HG03280 (cell line): ENCODE results near the gene CARHSP1.
"Not testable (repeated sequence)": the region's sequence is repeated elsewhere in the genome, so short reads cannot be mapped to it uniquely, and the experiment has no call there.

ENCODE experiments used
- ATAC-seq: cut with Tn5 transposase; IDR thresholded peaks from one replicate; pipeline ENCODE4 v1.9.1; 2021; ENCODE audit warnings: mild to moderate bottlenecking, moderate library complexity; ENCODE audit not compliant: unreplicated experiment

The CARHSP1 gene

GRCh38 chr16:8873866-8874195 is 5.0 kb upstream of the CARHSP1 start:
- not testable (repeated sequence) for ATAC-seq

- ATAC-seq = no peak
Measured at GRCh38 chr16:8872967-8873865, 4.4 kb upstream of the CARHSP1 start.

GRCh38 chr16:8872071-8872470 is 3.3 kb upstream of the CARHSP1 start:
- ATAC-seq = no peak

- not testable (repeated sequence) for ATAC-seq
Measured at GRCh38 chr16:8869988-8870241, 1.1 kb upstream of the CARHSP1 start.

GRCh38 chr16:8869212-8869987 is 594 bp upstream of the CARHSP1 start:
- no peak for ATAC-seq

GRCh38 chr16:8867932-8868415 is 832 bp downstream of the CARHSP1 start:
- no peak for ATAC-seq

- ATAC-seq = no peak
Measured at GRCh38 chr16:8867216-8867931, 1.4 kb downstream of the CARHSP1 start.

GRCh38 chr16:8866884-8867215 is 2.0 kb downstream of the CARHSP1 start:
- no peak for ATAC-seq

GRCh38 chr16:8866118-8866883 is 2.5 kb downstream of the CARHSP1 start:
- no peak for ATAC-seq

GRCh38 chr16:8865145-8865882 is 3.5 kb downstream of the CARHSP1 start:
- no peak for ATAC-seq

- ATAC-seq = no peak
Measured at GRCh38 chr16:8864480-8865110, 4.2 kb downstream of the CARHSP1 start.

- ATAC-seq = no peak
Measured at GRCh38 chr16:8863594-8864424, 5.0 kb downstream of the CARHSP1 start.

GRCh38 chr16:8862309-8863130 is 6.3 kb downstream of the CARHSP1 start:
- ATAC-seq = no peak

GRCh38 chr16:8861563-8862308 is 7.1 kb downstream of the CARHSP1 start:
- no peak for ATAC-seq

GRCh38 chr16:8859913-8860881 is 8.6 kb downstream of the CARHSP1 start:
- ATAC-seq = no peak
